ENCODE results near the gene TWIST2.

DNA sequence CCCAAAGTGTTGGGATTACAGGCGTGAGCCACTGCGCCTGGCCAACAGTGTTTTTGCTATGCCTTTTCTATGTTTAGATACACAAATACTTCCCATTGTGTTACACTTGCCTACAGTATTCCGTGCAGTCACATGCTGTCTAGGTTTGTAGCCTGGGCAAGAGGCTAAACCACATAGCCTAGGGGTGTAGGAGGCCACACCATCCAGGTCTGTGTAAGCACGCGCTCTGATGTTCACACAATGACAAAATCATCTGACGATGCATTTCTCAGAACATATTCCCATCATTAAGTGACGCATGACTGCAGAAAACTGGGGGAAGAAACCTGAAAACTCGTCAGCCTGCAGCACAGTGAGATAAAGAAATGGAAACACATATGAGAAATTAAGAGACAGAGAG lies 46.1 kb upstream of the TWIST2 start:
- TF ChIP-seq, protein P1, sequence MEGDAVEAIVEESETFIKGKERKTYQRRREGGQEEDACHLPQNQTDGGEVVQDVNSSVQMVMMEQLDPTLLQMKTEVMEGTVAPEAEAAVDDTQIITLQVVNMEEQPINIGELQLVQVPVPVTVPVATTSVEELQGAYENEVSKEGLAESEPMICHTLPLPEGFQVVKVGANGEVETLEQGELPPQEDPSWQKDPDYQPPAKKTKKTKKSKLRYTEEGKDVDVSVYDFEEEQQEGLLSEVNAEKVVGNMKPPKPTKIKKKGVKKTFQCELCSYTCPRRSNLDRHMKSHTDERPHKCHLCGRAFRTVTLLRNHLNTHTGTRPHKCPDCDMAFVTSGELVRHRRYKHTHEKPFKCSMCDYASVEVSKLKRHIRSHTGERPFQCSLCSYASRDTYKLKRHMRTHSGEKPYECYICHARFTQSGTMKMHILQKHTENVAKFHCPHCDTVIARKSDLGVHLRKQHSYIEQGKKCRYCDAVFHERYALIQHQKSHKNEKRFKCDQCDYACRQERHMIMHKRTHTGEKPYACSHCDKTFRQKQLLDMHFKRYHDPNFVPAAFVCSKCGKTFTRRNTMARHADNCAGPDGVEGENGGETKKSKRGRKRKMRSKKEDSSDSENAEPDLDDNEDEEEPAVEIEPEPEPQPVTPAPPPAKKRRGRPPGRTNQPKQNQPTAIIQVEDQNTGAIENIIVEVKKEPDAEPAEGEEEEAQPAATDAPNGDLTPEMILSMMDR (IDR thresholded peaks at IDR 0.05), result no peak
- TF ChIP-seq POLR2A (IDR thresholded peaks at IDR 0.05), result no peak
